Measurements from ENCODE around the gene MAFG.
"Not testable (repeated sequence)": the region's sequence is repeated elsewhere in the genome, so short reads cannot be mapped to it uniquely, and the experiment has no call there.

Gene MAFG

DNA sequence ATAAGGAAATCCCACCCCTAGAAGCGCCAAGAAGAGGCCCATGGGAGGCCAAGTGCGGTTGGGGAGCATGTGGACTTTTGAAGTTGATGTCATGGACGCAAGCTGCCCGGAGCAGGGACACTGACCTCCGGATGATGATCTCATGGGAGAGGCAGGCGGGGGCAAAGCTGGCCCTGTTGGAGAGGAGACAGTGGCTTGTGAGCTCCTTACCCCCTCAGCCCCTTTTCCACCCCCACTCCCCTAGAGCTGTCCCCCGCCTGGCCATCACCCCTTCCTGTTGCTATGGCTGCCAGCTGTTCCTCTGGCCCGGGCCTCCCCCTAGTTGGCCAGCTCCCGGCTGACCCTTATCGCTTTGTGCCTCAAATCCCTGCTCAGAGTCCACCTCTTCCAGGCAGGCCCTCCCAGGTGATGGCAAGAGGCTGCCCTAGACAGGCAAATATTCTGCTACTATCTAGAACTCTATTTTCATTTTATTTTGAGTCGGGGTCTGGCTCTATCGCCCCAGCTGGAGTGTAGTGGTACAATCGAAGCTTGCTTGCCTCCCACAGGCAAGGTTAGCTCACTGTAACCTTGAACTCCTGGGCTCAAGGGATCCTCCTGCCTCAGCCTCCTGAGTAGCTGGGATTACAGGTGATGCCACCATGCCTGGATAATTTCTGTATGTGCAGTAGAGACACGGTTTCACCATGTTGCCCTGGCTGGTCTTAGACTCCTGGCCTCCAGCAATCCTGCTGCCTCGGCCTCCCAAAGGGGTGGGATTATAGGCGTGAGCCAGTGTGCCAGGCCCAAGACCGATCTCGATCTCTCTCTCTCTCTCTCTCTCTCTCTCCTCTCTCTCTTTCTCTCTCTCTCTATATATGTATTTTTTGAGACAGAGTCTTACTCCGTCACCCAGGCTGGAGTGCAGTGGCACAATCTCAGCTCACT lies 26.9 kb upstream of the MAFG start:
- Histone ChIP-seq H3K9me3 (ENCODE audit: low read length) (no peaks in the 10 kb centered on the region), H2AFZ (ENCODE audit: low read depth, low read length) (no peak overlapping the region), H3K4me3 (ENCODE audit: low read length) (no peak overlapping the region), H3K4me1 (ENCODE audit: insufficient read depth, low read length) (peaks cover 6% of the 10 kb centered on the region), H3K36me3 (ENCODE audit: insufficient read depth, low read length) (no peaks in the 10 kb centered on the region), H3K27me3 (ENCODE audit: insufficient read depth, low read length) (peaks cover 28% of the 10 kb centered on the region)

DNA sequence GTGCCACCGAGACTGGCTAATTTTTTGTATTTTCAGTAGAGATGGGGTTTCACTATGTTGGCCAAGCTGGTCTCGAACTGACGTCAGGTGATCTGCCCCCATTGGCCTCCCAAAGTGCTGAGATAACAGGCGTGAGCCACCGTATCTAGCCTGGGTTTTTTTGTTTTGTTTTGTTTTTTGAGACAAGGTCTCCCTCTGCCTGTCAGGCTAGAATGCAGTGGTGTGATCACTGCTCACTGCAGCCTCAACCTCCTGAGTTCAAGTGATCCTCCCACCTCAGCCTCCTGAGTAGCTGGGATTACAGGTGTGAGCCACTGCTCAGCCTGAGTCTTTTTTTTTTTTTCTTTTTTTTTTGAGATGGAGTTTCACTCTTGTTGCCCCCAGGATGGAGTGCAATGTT lies 25.9 kb upstream of the MAFG start:
- H3K4me3 ChIP-seq (ENCODE audit: low read length); H3K9me3 ChIP-seq (ENCODE audit: low read length); H2AFZ ChIP-seq (ENCODE audit: low read depth, low read length); H3K4me1 ChIP-seq (ENCODE audit: insufficient read depth, low read length); H3K36me3 ChIP-seq (ENCODE audit: insufficient read depth, low read length): not testable (repeated sequence)
- peaks cover 20% of the 10 kb centered on the region for H3K27me3 ChIP-seq (ENCODE audit: insufficient read depth, low read length)

DNA sequence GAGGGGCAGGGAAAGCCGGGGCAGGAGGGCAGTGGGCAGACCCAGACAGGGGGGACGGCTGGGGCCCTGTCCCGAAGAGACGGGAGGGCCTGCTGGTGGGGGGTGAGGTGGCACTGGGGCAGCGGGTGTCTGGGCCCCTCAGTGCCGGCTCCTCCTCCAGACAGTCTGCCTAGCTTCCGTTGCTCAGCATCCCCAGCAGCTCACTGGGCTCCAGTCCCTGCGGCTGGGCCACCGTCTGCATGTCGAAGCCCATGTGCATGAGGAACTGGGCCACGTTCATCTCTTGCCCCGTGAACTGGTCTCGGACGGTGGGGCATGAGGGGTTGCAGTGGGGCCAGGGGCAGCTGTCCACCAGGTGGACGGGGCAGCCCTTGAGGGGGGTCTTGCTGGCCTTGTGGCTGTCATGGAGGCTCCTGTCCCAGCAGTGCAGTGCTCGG lies 25.3 kb upstream of the MAFG start:
- Histone ChIP-seq H3K9me3 (ENCODE audit: low read length) (no peaks in the 10 kb centered on the region), H3K4me1 (ENCODE audit: insufficient read depth, low read length) (peaks cover 6% of the 10 kb centered on the region), H3K4me3 (ENCODE audit: low read length) (no peak overlapping the region), H3K36me3 (ENCODE audit: insufficient read depth, low read length) (no peaks in the 10 kb centered on the region), H2AFZ (ENCODE audit: low read depth, low read length) (no peak overlapping the region), H3K27me3 (ENCODE audit: insufficient read depth, low read length) (peaks cover 14% of the 10 kb centered on the region)

DNA sequence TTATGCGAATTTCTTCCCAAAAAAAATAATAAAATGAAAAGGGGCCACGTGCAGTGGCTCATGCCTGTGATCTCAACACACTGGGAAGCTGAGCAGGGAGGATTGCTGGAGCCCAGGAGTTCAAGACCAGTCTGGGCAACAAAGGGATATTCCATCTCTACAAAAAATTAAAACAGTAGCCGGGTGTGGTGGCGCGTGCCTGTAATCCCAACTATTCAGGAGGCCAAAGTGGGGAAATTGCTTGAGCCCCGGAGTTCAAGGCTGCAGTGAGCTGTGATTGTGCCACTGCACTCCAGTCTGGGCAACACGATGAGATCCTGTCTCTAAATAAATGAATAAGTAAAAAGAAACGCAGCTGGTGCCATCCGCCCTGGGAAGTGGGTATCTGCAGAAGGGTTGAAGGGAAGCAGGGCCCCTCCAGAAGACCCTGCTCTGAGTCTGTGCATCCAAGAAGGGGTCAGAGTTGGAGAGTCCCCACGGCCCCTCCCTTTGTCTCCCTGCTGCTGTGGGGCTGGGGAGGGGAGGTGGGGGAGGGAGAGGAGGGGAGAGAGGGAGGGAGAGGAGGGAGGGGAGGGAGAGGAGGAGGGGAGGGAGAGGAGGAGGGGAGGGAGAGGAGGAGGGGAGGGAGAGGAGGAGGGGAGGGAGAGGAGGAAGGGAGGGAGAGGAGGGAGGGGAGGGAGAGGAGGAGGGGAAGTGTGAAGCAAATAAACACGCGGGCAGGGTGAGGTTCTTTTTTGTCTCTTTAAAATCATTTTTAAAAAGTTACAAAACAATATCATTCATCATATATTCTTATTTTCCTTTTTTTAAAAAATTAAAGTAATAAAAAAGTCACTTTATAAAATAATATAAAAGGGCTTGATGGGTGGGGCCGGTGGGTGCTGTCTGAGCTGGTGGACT lies 24.5 kb upstream of the MAFG start:
- no peaks in the 10 kb centered on the region for H3K36me3 ChIP-seq (ENCODE audit: insufficient read depth, low read length)
- peaks cover 6% of the 10 kb centered on the region for H3K4me1 ChIP-seq (ENCODE audit: insufficient read depth, low read length)
- peaks cover 7% of the 10 kb centered on the region for H3K27me3 ChIP-seq (ENCODE audit: insufficient read depth, low read length)
- H2AFZ ChIP-seq (ENCODE audit: low read depth, low read length): no peak overlapping the region
- H3K4me3 ChIP-seq (ENCODE audit: low read length): no peak overlapping the region
- H3K9me3 ChIP-seq (ENCODE audit: low read length): no peaks in the 10 kb centered on the region

DNA sequence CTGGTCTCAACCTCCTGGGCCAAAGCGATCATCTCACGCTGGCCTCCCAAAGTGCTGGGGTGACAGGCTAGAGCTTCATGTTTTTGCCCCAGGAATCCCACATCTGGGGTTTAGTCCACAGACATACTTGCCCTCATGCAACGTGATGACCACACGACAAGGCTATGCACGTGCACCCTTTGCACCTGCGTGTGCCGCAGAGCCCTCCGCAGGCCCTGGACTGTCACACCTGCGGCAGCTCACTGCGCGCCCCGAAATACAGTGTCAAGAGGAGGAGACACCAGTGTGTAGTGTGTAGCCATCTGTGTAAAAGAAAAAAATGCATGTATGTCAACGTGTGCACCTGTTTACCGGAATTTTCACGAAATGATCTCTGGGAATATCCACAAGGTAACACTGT lies 23.0 kb upstream of the MAFG start:
- peaks cover 2% of the 10 kb centered on the region for H3K4me1 ChIP-seq (ENCODE audit: insufficient read depth, low read length)
- no peaks in the 10 kb centered on the region for H3K36me3 ChIP-seq (ENCODE audit: insufficient read depth, low read length)
- no peaks in the 10 kb centered on the region for H3K27me3 ChIP-seq (ENCODE audit: insufficient read depth, low read length)
- no peak overlapping the region for H2AFZ ChIP-seq (ENCODE audit: low read depth, low read length)
- H3K4me3 ChIP-seq (ENCODE audit: low read length): no peak overlapping the region
- H3K9me3 ChIP-seq (ENCODE audit: low read length): no peaks in the 10 kb centered on the region

DNA sequence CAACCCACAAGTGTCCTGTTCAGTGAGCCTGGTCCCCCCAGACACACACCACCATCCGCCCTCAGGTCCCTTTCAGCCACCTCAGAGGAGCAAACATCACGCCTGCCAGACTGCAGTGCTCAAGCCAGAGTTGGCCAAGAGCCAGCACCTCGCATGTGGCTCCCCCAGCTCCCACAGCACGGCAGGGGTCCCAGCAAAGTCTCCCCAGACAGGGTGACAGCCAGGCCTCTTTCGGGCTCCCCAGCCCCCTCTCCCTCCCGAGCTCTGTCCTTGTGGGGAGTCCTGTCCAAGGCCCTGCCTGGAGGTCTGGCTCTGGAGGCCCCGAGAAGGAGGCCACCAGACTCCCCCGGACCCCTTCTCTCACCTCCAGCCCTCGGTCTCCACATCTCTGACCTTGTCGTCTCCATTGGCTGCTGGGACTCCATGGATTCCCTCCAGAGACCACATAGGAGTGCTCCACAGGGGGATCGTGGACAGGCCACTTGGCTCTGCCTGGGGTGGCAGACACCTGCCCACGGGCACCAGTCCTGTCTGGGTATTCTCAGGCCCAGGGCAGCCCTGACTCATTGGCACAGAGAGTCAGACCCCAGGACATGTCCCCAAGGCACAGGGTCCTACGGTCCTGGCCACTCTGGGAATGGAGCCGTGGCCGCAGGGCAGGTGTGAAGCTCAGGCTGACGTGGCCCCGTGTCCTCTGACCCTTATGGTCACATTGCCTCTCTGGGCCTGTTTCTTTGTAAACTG lies 21.3 kb upstream of the MAFG start:
- Histone ChIP-seq H3K4me3 (ENCODE audit: low read length) (no peak overlapping the region), H3K36me3 (ENCODE audit: insufficient read depth, low read length) (no peaks in the 10 kb centered on the region), H3K9me3 (ENCODE audit: low read length) (no peaks in the 10 kb centered on the region), H2AFZ (ENCODE audit: low read depth, low read length) (no peak overlapping the region), H3K27me3 (ENCODE audit: insufficient read depth, low read length) (no peaks in the 10 kb centered on the region), H3K4me1 (ENCODE audit: insufficient read depth, low read length) (no peaks in the 10 kb centered on the region)

DNA sequence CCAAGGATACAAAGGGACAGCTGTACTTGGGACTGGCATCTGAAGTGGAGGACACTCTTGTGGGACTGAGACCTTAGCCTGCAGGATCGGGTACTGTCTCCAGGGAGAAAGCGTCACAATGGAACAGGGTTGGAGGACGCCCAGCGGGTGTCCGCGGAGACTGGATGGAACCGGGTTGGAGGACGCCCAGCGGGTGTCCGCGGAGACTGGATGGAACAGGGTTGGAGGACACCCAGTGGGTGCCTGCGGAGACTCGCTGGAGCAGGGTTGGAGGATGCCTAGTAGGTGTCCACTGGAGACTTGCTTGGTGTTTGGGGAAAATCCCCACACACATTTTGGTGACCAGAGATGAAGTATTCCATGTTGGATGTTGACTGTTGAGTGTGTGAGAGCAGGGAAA lies 19.7 kb upstream of the MAFG start, which contains the start of gene MYADML2:
MYADML2 (minus strand) TSS at position 45 of the 400 bp plus-strand sequence. CDS start 5,492 bp downstream, outside the sequence.
- Histone ChIP-seq H3K27me3 (ENCODE audit: insufficient read depth, low read length) (no peaks in the 10 kb centered on the region), H2AFZ (ENCODE audit: low read depth, low read length) (no peak within 1 kb of the TSS), H3K4me1 (ENCODE audit: insufficient read depth, low read length) (peaks cover 1% of the 10 kb centered on the region), H3K4me3 (ENCODE audit: low read length) (no peak within 1 kb of the TSS), H3K9me3 (ENCODE audit: low read length) (no peaks in the 10 kb centered on the region), H3K36me3 (ENCODE audit: insufficient read depth, low read length) (no peaks in the 10 kb centered on the region)

DNA sequence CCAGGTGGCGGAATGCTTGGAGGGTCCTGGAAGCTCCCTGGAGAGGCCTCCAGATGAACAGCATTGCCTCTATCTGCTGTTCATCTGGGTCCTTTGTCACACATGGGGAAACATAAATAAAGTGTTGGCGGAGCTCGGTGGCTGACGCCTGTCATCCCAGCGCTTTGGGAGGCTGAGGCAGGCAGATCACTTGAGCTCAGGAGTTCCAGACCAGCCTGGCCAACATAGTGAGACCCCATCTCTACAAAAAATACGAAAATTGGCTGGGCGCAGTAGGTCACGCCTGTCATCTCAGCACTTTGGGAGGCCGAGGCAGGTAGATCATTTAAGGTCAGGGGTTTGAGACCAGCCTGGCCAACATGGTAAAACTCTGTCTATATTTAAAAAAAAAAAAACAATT lies 17.3 kb upstream of the MAFG start:
- Histone ChIP-seq H3K4me1 (ENCODE audit: insufficient read depth, low read length) (peaks cover 12% of the 10 kb centered on the region), H2AFZ (ENCODE audit: low read depth, low read length) (no peak overlapping the region), H3K27me3 (ENCODE audit: insufficient read depth, low read length) (no peaks in the 10 kb centered on the region), H3K4me3 (ENCODE audit: low read length) (no peak overlapping the region), H3K9me3 (ENCODE audit: low read length) (no peaks in the 10 kb centered on the region), H3K36me3 (ENCODE audit: insufficient read depth, low read length) (no peaks in the 10 kb centered on the region)

DNA sequence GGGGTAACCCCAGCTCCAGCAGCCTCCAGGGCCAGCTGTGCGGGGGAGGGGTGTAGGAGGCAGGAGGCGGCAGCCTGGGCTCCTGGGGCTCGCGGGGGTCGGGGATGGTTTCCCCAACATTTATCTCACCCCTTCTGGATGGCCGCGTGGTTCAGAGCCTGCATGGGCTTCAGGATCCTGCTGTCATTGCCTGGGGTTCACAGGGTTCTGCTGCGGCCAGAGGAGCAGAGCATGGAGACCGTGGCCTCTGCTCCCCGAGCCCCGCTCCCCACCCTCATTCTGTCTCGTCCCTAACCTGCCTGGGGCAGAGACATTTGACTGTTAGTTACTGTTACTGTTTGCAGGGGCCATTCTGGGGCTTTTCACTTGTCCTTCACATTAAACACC lies 14.6 kb upstream of the MAFG start:
- Histone ChIP-seq H3K4me3 (ENCODE audit: low read length) (no peak overlapping the region), H3K4me1 (ENCODE audit: insufficient read depth, low read length) (peaks cover 14% of the 10 kb centered on the region), H2AFZ (ENCODE audit: low read depth, low read length) (no peak overlapping the region)

DNA sequence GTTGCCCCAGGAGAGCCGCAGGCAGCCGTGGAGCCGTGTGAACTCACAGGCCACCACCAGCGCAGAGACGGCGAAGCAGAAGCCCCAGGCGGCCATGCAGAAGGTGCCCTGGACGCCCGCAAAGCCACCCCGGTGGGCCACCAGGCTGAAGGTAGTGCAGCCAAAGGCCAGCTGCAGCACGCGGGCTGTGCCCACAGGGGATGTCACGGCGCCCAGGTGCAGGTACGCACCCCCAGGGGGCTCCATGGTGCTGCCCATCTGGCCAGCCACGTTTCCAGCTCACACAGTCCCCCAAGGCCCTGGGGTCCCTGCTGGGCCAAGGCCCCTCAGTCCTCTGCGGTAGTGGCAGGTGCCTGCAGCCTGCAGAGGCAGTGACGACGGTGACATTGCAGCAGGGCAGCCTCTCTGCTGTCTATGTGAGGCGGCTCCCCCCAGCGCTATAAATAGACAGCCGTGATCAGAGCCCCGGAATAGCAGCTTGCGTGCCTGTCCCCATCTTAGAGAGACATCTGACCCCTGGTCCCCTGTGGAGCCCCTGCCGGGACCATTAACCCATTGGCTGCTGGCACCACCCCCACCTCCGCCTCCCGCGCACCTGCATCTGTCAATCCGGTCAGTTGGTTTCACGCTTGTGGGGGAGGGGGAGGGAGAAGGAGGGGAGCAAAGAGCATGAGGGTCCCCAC lies 14.1 kb upstream of the MAFG start:
- no peak overlapping the region for H3K4me3 ChIP-seq (ENCODE audit: low read length)

More for the DNA sequence above, 14.6 kb upstream of the MAFG start:
- Histone ChIP-seq H3K27me3 (ENCODE audit: insufficient read depth, low read length) (no peaks in the 10 kb centered on the region), H3K36me3 (ENCODE audit: insufficient read depth, low read length) (no peaks in the 10 kb centered on the region), H3K9me3 (ENCODE audit: low read length) (no peaks in the 10 kb centered on the region)

DNA sequence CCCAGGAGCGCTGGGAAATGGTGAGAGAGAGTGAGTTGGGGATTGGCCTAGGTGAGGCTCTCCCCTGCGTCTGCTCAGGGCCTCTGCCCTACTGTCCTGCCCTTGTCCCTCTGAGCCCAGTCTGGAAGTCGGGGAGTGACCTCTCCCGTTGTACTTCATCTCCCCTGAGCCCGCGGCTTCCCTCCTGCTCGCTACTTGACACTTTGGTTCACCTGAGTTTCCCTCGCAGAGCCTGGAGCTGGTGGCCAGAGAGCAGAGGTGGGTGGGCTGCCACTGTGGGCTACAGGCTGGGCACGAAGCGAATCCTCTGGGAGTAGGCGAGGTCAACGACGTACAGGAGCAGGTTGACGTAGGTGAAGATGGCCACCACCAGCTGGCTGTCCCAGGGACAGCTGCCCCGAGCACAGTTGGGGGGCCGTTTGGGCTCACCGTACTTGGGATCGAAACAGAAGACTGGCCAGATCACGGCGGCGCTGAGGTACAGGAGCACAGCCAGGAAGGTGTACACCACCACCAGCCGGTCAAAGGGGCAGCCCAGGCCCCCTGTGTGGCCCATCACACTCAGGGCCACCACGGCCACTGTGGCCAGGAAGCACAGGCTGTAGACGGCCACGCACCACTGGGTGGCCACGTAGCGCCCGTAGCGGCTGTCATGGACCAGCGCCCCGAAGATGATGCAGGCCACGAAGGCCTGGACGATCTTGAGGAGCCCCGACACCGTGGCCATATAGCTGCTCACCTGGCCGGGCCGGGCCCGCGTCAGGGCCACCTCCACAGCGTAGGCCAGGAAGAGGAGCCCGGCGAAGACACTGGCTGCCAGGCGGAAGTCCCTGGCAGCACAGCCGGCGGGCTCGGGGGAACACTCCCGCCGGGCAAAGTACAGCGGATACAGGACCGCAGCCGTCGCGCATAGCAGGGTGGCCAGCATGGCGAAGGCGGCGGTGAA lies 13.3 kb upstream of the MAFG start:
- Histone ChIP-seq H3K4me1 (ENCODE audit: insufficient read depth, low read length) (peaks cover 20% of the 10 kb centered on the region), H2AFZ (ENCODE audit: low read depth, low read length) (no peak overlapping the region), H3K9me3 (ENCODE audit: low read length) (no peaks in the 10 kb centered on the region), H3K4me3 (ENCODE audit: low read length) (no peak overlapping the region), H3K27me3 (ENCODE audit: insufficient read depth, low read length) (no peaks in the 10 kb centered on the region), H3K36me3 (ENCODE audit: insufficient read depth, low read length) (no peaks in the 10 kb centered on the region)

More for the DNA sequence above, 14.1 kb upstream of the MAFG start:
- Histone ChIP-seq H3K27me3 (ENCODE audit: insufficient read depth, low read length) (no peaks in the 10 kb centered on the region), H2AFZ (ENCODE audit: low read depth, low read length) (no peak overlapping the region), H3K36me3 (ENCODE audit: insufficient read depth, low read length) (no peaks in the 10 kb centered on the region), H3K9me3 (ENCODE audit: low read length) (no peaks in the 10 kb centered on the region), H3K4me1 (ENCODE audit: insufficient read depth, low read length) (peaks cover 17% of the 10 kb centered on the region)
